Measurements from ENCODE around the gene CPAMD8.

DNA sequence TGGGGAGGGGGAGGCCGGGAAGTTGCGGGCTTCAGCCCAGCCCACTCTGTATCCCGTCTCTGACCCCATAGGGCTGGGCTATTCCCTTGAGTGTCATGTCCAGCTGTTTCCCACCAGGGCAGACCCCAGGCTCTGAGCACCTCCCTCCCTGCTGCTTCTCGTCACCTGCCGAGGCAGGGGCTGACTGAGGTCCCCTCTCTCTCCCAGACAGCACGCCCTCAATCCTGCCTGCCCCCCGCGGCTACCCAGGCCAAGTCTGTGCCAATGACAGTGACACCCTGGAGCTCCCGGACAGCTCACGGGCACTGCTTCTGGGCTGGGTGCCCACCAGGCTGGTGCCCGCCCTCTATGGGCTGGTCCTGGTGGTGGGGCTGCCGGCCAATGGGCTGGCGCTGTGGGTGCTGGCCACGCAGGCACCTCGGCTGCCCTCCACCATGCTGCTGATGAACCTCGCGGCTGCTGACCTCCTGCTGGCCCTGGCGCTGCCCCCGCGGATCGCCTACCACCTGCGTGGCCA lies 137.2 kb downstream of the CPAMD8 start:
- TF ChIP-seq, protein P1, sequence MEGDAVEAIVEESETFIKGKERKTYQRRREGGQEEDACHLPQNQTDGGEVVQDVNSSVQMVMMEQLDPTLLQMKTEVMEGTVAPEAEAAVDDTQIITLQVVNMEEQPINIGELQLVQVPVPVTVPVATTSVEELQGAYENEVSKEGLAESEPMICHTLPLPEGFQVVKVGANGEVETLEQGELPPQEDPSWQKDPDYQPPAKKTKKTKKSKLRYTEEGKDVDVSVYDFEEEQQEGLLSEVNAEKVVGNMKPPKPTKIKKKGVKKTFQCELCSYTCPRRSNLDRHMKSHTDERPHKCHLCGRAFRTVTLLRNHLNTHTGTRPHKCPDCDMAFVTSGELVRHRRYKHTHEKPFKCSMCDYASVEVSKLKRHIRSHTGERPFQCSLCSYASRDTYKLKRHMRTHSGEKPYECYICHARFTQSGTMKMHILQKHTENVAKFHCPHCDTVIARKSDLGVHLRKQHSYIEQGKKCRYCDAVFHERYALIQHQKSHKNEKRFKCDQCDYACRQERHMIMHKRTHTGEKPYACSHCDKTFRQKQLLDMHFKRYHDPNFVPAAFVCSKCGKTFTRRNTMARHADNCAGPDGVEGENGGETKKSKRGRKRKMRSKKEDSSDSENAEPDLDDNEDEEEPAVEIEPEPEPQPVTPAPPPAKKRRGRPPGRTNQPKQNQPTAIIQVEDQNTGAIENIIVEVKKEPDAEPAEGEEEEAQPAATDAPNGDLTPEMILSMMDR (IDR thresholded peaks at IDR 0.05; ENCODE audit: low read depth, low read length) = no peak
- TF ChIP-seq, protein P2, sequence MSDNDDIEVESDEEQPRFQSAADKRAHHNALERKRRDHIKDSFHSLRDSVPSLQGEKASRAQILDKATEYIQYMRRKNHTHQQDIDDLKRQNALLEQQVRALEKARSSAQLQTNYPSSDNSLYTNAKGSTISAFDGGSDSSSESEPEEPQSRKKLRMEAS (IDR thresholded peaks at IDR 0.05; ENCODE audit: low read depth, low read length) = no peak; the same call in 1 of the 2 replicates
- TF ChIP-seq POLR2A (IDR thresholded peaks at IDR 0.05; ENCODE audit: extremely low read depth, insufficient read length) = no peak

Measured in NB4 (cell line).